ENCODE measurements around the gene GLI2. TPM values are rescaled to one million over a fixed set of nuclear protein-coding genes. Genes with fewer than 3 reads are reported as not detected.

Gene GLI2
- total and polyA plus RNA-seq, 8 donors = 8.5 to 26.1 (median 18.4) TPM

DNA sequence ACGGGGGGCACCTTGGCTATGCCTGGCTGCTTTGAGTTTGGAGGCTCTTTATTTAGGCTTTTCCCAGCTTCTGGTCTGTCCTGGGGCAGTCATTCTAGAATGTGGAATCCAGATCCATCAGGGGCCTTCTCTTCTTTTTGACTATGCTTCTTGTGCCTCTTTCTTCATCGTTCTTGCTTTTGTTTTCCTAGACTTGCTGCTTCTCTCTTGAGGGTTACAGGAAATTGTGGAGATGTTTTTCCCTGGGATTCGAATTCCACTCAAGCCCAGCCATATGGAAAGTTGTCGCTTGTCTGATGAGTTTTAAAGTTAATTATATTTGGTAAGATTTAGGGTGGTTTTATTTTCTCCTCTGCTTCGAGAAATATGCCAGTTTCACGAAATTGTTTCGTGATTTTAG is 2.4 kb downstream of the GLI2 start:
- ATAC-seq (no peak), DNase-seq (no peak)
- intact Hi-C loops (cut with DNase I) = no loop called here
- Histone ChIP-seq H3K9me3 (no peaks in the 10 kb centered on the region), H3K36me3 (no peaks in the 10 kb centered on the region), H3K27me3 (peaks cover 75 to 100% of the 10 kb centered on the region in 2 donors), H3K4me3 (peak overlapping the region in 1 of 2 donors; percentile 37), H3K4me1 (peaks cover 14 to 28% of the 10 kb centered on the region in 2 donors), H3K27ac (peak overlapping the region in 1 of 2 donors; percentile 77)
- TF ChIP-seq, protein P1, sequence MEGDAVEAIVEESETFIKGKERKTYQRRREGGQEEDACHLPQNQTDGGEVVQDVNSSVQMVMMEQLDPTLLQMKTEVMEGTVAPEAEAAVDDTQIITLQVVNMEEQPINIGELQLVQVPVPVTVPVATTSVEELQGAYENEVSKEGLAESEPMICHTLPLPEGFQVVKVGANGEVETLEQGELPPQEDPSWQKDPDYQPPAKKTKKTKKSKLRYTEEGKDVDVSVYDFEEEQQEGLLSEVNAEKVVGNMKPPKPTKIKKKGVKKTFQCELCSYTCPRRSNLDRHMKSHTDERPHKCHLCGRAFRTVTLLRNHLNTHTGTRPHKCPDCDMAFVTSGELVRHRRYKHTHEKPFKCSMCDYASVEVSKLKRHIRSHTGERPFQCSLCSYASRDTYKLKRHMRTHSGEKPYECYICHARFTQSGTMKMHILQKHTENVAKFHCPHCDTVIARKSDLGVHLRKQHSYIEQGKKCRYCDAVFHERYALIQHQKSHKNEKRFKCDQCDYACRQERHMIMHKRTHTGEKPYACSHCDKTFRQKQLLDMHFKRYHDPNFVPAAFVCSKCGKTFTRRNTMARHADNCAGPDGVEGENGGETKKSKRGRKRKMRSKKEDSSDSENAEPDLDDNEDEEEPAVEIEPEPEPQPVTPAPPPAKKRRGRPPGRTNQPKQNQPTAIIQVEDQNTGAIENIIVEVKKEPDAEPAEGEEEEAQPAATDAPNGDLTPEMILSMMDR (IDR thresholded peaks at IDR 0.05) = no peak

DNA sequence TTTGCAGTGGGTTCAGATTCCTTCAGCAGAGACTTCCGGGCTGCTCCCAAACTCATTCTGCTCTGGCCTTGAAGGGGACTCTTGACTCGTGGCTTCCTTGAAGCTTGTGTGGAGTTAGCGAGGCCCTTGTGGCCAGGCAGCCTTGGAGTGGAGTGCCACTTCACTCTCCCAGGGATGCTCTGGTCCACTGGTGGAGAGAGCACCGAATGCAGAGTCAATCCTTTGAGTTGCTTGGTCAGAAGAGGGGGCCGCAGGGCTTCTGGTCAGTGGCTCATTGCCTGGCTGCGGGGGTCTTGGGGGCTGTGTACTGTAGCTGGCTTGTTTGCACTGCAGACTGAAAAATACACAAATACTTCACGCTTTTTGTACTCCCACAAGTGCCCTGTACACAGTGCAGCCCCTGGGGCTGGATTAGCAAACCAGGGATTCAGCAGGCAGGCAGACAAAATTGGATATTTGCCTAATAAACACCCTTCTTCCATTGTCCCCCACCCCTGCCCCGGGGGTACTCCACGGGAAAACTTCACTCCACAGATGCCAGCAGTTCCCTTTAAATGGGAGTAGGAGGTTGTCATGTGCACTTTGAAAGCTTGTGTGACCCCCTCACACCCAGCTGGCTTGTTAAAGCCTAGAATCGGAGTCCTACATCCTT is 3.2 kb downstream of the GLI2 start:
- ATAC-seq = peak; percentile 10
- Histone ChIP-seq H3K36me3 (no peaks in the 10 kb centered on the region), H3K27me3 (peaks cover 75 to 100% of the 10 kb centered on the region in 2 donors), H3K9me3 (no peaks in the 10 kb centered on the region), H3K4me3 (no peak overlapping the region), H3K27ac (no peak overlapping the region), H3K4me1 (peaks cover 14 to 28% of the 10 kb centered on the region in 2 donors)
- DNase-seq = no peak
- intact Hi-C loops (cut with DNase I) = no loop called here
- TF ChIP-seq, protein P1 (IDR thresholded peaks at IDR 0.05) = no peak

DNA sequence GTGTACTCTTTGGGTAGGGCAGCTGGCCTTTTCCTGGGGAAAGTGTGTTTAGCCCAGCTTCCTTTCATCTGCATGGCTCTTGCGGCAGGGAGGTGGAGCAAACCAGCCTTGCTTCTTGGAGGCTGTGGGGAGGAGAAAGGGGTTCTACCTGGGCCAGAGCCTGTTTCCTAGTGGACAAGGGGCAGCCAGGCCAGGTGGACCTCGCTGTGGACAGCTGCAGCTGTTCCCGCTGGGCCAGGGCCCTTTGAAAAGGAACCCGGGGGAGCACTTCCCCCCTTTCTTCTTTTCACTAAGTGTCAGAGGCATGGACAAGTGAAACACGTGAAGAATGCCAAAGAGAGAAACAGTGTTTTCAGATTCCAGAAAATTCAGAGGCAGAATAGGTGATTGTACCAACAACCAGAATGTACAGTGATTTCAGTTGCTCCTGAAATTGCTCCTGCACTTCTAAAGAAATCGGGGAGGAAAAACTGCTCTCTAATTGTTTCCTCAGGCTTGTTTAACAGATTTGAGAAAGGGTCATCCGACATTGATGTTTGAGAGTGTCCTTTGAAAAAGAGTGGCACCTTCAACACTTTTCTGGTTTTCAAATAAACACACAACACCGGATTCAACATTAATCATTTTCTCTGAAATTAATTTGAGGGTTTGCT is 3.9 kb downstream of the GLI2 start:
- H3K27ac ChIP-seq = no peak overlapping the region
- H3K4me3 ChIP-seq = no peak overlapping the region
- no peaks in the 10 kb centered on the region for H3K36me3 ChIP-seq
- intact Hi-C loops (cut with DNase I) = no loop called here
- TF ChIP-seq, protein P1 (IDR thresholded peaks at IDR 0.05) = no peak
- H3K9me3 ChIP-seq = no peaks in the 10 kb centered on the region
- DNase-seq (no peak), ATAC-seq (no peak)
- H3K4me1 ChIP-seq = peaks cover 14 to 28% of the 10 kb centered on the region in 2 donors
- H3K27me3 ChIP-seq = peaks cover 77 to 100% of the 10 kb centered on the region in 2 donors

DNA sequence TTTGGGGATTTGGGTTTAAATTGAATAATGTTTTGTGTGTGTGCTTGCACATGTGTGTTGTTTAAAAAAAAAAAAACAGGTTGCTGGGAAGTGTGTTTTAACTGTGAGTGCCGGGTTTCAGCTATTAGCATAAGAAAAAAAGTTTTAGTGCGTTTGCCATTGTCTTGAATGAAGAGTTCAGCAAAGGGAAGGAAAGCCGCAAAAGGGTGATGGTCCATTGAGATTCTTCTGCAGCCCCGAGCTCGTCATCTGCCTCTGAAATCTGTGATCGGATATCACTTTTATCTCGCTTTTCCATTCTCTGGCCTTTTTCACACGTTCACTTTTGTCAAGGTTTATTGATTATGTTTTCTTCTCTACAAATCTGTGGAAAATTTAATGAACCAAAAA is 4.7 kb downstream of the GLI2 start:
- Histone ChIP-seq H3K36me3 (no peaks in the 10 kb centered on the region), H3K4me3 (no peak overlapping the region), H3K27me3 (peaks cover 69 to 98% of the 10 kb centered on the region in 2 donors), H3K9me3 (no peaks in the 10 kb centered on the region), H3K4me1 (peaks cover 14 to 28% of the 10 kb centered on the region in 2 donors), H3K27ac (no peak overlapping the region)
- intact Hi-C loops (cut with DNase I) = no loop called here
- no peak for DNase-seq
- ATAC-seq = no peak
- TF ChIP-seq, protein P1 (IDR thresholded peaks at IDR 0.05) = no peak

DNA sequence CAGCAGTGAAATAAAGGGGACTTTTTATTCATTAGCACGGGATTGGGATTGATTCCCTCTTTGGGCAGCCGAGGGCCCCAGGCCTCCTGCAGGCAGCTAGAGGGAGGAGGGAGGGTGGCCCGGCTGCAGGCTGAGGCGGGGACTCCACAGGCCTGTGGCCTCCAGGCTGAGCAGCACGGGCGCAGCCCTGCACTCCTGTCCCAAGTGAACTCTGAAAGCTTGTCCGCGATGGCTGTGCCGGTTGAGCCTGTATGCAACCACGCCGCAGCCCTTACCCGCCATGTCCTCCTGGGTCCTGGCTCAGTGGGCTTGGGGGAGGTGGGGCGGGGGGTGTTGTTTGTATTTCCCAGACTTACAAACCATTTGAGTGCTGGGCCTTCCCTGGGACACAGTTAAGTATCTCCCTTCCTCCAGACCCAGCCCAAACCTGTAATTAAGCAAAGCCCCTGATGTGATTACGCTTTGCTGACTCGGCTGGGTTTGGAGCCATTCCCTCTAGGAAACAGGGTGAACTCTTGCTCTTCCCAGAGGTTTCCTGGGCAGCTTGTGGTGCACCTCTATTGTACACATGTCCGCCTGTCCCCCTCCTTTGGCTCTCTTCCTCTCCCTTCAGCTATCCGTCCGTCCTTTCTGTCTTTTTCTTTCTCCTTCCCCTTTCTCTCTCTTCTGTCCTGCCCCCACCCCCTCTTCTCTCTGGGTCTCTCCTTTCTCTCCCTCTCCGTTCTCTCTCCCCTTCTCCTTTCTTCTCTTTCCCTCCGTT is 5.3 kb downstream of the GLI2 start:
- Histone ChIP-seq H3K27me3 (peaks cover 64 to 98% of the 10 kb centered on the region in 2 donors), H3K9me3 (no peaks in the 10 kb centered on the region), H3K4me3 (no peak overlapping the region), H3K36me3 (no peaks in the 10 kb centered on the region), H3K4me1 (peaks cover 14 to 28% of the 10 kb centered on the region in 2 donors), H3K27ac (no peak overlapping the region)
- intact Hi-C loops (cut with DNase I) = no loop called here
- DNase-seq (peak in 1 of 4 donors; percentile 75), ATAC-seq (no peak)
- TF ChIP-seq, protein P1 (IDR thresholded peaks at IDR 0.05) = no peak

Data from left lung (tissue), 10 donors.